Measurements from ENCODE around the gene ISG15. TPM values are rescaled to one million over a fixed set of nuclear protein-coding genes. Genes with fewer than 3 reads are reported as not detected.
A peak's percentile ranks its signal among the peaks of the same experiment; 100 is the strongest.
"Not testable (repeated sequence)": the region's sequence is repeated elsewhere in the genome, so short reads cannot be mapped to it uniquely, and the experiment has no call there.

The ISG15 gene
- total RNA-seq, 1 experiment from 2014 or later: 63.1 TPM

DNA sequence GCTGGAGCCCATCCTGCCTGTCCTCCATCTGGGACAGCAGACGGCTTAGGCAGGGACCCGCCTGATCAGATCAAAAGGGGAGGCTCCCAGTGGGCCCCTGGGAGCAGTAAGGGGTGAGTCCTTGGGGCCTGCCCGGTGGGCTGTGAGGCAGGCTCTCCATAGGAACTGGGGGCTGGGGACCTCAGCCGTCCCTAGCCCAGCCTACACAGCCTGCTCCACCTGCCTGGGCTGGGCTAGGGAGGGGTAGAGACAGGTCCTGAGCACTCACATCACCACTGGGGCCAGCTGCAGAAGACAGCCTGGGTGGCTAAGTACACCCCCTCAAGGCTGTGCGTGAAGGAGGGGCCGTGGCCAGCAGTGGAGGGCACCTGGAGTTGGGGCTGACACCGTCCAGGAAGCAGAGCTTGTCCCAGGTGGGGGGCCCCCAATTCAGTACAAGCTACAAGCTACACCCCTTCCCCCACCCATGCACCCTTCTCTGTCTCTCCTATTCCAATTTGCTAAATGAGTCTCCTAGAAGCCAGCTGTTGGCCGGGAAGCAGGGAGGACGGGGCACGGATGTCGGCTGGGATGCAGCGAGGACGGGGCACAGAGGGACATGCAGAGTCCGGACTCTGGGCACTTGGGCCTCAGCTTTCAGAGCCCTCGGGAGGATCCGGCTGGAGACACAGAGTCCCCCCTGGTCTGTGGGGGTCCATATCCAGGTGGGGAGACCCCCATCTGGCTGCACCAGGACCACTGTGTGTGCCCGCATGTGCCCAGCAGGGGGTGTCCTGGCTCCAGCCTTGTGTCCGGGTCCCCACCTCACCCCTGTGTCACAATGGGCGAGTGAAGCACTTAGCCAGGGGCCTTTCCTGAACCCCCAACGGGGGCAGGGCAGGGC, 1.7 kb downstream of the ISG15 start:
- no peaks in the 10 kb centered on the region for H3K9me3 ChIP-seq
- no TSS peak for BruUV-seq (replicated peaks)
- H3K9me3 Mint-ChIP-seq (ENCODE audit: unreplicated experiment): no peaks in the 10 kb centered on the region
- POLR2A ChIA-PET: interaction anchor here (0.6 kb wide), 1 partner anchor 13 kb away, joined by 4 read pairs; no protein-coding TSS in a partner anchor
- H3K4me3 ChIP-seq (ENCODE audit: low read depth, low read length): no peak overlapping the region
- H3K4me1 ChIP-seq: peaks cover 5% of the 10 kb centered on the region; the same call in 1 of the 2 replicates
- intact Hi-C loops (cut with micrococcal nuclease; ENCODE audit: unreplicated experiment): loop anchor here (2.0 to 5.0 kb wide), 2 partner anchors 44 to 147 kb away; no protein-coding TSS in a partner anchor
- H3K27me3 Mint-ChIP-seq (ENCODE audit: insufficient read depth, unreplicated experiment): no peaks in the 10 kb centered on the region
- DNase-seq: peak in 1 of 2 experiments; percentile 57
- H3K36me3 Mint-ChIP-seq (ENCODE audit: insufficient read depth, unreplicated experiment): peaks cover 18% of the 10 kb centered on the region
- peak overlapping the region; percentile 91 for H3K27ac Mint-ChIP-seq (ENCODE audit: unreplicated experiment)
- H3K36me3 ChIP-seq (ENCODE audit: control insufficient read depth, insufficient read depth, low read length): no peaks in the 10 kb centered on the region
- TF ChIP-seq, protein P1, sequence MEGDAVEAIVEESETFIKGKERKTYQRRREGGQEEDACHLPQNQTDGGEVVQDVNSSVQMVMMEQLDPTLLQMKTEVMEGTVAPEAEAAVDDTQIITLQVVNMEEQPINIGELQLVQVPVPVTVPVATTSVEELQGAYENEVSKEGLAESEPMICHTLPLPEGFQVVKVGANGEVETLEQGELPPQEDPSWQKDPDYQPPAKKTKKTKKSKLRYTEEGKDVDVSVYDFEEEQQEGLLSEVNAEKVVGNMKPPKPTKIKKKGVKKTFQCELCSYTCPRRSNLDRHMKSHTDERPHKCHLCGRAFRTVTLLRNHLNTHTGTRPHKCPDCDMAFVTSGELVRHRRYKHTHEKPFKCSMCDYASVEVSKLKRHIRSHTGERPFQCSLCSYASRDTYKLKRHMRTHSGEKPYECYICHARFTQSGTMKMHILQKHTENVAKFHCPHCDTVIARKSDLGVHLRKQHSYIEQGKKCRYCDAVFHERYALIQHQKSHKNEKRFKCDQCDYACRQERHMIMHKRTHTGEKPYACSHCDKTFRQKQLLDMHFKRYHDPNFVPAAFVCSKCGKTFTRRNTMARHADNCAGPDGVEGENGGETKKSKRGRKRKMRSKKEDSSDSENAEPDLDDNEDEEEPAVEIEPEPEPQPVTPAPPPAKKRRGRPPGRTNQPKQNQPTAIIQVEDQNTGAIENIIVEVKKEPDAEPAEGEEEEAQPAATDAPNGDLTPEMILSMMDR (IDR thresholded peaks at IDR 0.05; ENCODE audit: insufficient read depth in 1 of 2, low read depth in 1 of 2, low read length in 1 of 2, severe bottlenecking in 1 of 2, unreplicated experiment in 1 of 2): peak; percentile 40 to 46
- no peaks in the 10 kb centered on the region for H3K4me1 Mint-ChIP-seq (ENCODE audit: low read depth, unreplicated experiment)
- no peaks in the 10 kb centered on the region for H3K27me3 ChIP-seq (replicated peaks; ENCODE audit: control insufficient read depth, insufficient read depth, low read length)
- CTCF ChIA-PET: no interaction called here
- H3K4me3 Mint-ChIP-seq (ENCODE audit: unreplicated experiment): peak overlapping the region; percentile 94

DNA sequence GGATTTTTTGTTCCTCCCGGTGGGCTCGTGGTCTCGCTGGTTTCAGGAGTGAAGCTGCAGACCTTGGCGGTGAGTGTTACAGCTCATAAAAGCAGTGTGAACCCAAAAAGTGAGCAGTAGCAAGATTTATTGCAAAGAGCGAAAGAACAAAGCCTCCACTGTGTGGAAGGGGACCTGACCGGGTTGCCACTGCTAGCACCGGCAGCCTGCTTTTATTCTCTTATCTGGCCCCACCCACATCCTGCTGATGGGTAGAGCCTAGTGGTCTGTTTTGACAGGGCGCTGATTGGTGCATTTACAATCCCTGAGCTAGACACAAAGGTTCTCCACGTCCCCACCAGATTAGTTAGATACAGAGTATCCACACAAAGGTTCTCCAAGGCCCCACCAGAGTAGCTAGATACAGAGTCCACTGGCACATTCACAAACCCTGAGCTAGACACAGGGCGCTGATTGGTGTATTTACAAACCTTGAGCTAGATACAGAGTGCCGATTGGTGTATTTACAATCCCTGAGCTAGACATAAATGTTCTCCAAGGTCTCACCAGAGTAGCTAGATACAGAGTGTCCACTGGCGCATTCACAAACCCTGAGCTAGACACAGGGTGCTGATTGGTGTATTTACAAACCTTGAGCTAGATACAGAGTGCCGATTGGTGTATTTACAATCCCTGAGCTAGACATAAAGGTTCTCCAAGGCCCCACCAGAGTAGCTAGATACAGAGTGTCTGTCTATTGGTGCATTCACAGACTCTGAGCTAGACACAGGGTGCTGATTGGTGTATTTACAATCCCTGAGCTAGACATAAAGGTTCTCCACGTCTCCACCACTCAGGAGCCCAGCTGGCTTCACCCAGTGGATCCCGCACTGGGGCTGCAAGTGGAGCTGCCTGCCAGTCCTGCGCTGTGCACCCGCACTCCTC, 4.4 kb downstream of the ISG15 start:
- CTCF ChIA-PET: interaction anchor here (1.7 kb wide), 1 partner anchor 42 kb away, joined by 3 read pairs; no protein-coding TSS in a partner anchor
- H3K4me3 Mint-ChIP-seq (ENCODE audit: unreplicated experiment); POLR2A ChIA-PET; H3K27me3 ChIP-seq (replicated peaks; ENCODE audit: control insufficient read depth, insufficient read depth, low read length); BruUV-seq (replicated peaks); H3K9me3 ChIP-seq; H3K4me1 Mint-ChIP-seq (ENCODE audit: low read depth, unreplicated experiment); H3K4me3 ChIP-seq (ENCODE audit: low read depth, low read length); H3K27me3 Mint-ChIP-seq (ENCODE audit: insufficient read depth, unreplicated experiment); DNase-seq; H3K9me3 Mint-ChIP-seq (ENCODE audit: unreplicated experiment); H3K36me3 ChIP-seq (ENCODE audit: control insufficient read depth, insufficient read depth, low read length): not testable (repeated sequence)
- H3K36me3 Mint-ChIP-seq (ENCODE audit: insufficient read depth, unreplicated experiment): peaks cover 29% of the 10 kb centered on the region
- H3K27ac Mint-ChIP-seq (ENCODE audit: unreplicated experiment): peak overlapping the region; percentile 68
- H3K4me1 ChIP-seq: peaks cover 18% of the 10 kb centered on the region
- intact Hi-C loops (cut with micrococcal nuclease; ENCODE audit: unreplicated experiment): loop anchor here (2.0 to 5.0 kb wide), 2 partner anchors 17 to 145 kb away; partner anchors contain the start of gene HES4

DNA sequence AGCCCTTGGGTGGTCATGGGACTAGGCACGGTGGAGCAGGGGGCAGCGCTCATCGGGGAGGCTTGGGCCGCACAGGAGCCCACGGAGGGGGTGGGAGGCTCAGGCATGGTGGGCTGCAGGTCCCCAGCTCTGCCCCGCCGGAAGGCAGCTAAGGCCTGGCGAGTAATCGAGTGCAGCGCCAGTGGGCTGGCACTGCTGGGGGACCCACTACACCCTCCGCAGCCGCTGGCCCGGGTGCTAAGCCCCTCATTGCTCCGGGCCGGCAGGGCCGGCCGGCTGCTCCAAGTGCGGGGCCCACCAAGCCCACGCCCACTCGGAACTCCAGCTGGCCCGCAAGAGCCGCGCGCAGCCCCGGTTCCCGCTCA, 5.0 kb downstream of the ISG15 start:
- H3K27ac Mint-ChIP-seq (ENCODE audit: unreplicated experiment); H3K27me3 Mint-ChIP-seq (ENCODE audit: insufficient read depth, unreplicated experiment); H3K9me3 Mint-ChIP-seq (ENCODE audit: unreplicated experiment); H3K4me3 Mint-ChIP-seq (ENCODE audit: unreplicated experiment); POLR2A ChIA-PET; DNase-seq; H3K4me3 ChIP-seq (ENCODE audit: low read depth, low read length); H3K36me3 ChIP-seq (ENCODE audit: control insufficient read depth, insufficient read depth, low read length); H3K9me3 ChIP-seq; BruUV-seq (replicated peaks); H3K27me3 ChIP-seq (replicated peaks; ENCODE audit: control insufficient read depth, insufficient read depth, low read length): not testable (repeated sequence)
- peaks cover 25% of the 10 kb centered on the region for H3K4me1 ChIP-seq
- intact Hi-C loops (cut with micrococcal nuclease; ENCODE audit: unreplicated experiment): loop anchor here (2.0 to 5.0 kb wide), 2 partner anchors 18 to 144 kb away; partner anchors contain the start of gene HES4
- H3K36me3 Mint-ChIP-seq (ENCODE audit: insufficient read depth, unreplicated experiment): peaks cover 29% of the 10 kb centered on the region
- CTCF ChIA-PET: interaction anchor here (1.7 kb wide), 1 partner anchor 41 kb away, joined by 3 read pairs; no protein-coding TSS in a partner anchor
- peaks cover 11% of the 10 kb centered on the region for H3K4me1 Mint-ChIP-seq (ENCODE audit: low read depth, unreplicated experiment)
